HepG2 (cell line): ENCODE data around the gene ITPRIPL1. TPM values are rescaled to one million over a fixed set of nuclear protein-coding genes. Genes with fewer than 3 reads are reported as not detected.

Experiments used
- ATRX ChIP-seq: sonication (generic); formaldehyde crosslinking; IDR thresholded peaks from 2 replicates; pipeline ENCODE4 v1.4.0; 2020; ENCODE audit warnings: missing genetic modification reagents, borderline replicate concordance
- ETV5 ChIP-seq: IDR thresholded peaks from 2 replicates; pipeline ENCODE4 v1.6.1; 2018; ENCODE audit warnings: missing biosample characterization, missing genetic modification reagents, inconsistent platforms, borderline replicate concordance
- FOSL2 ChIP-seq: sonication (generic); formaldehyde crosslinking; IDR thresholded peaks from 2 replicates; pipeline ENCODE4 v1.4.0; 2020; ENCODE audit warnings: missing genetic modification reagents
- FOXP1 ChIP-seq, 2 experiments: fragments of 450-650 bp in 1 of 2; IDR thresholded peaks; 2 replicates each; pipeline ENCODE4 v1.6.1; 2017 to 2018; ENCODE audit warnings: antibody characterized with exemption in 1 of 2
- MIXL1 ChIP-seq: IDR thresholded peaks from 2 replicates; pipeline ENCODE4 v1.6.1; 2016
- NRL ChIP-seq: sonication (generic); formaldehyde crosslinking; IDR thresholded peaks from 2 replicates; pipeline ENCODE4 v1.5.0; 2020; ENCODE audit warnings: missing genetic modification reagents, mild to moderate bottlenecking, moderate library complexity, borderline replicate concordance
- PAX8 ChIP-seq: sonication (generic); formaldehyde crosslinking; IDR thresholded peaks from 2 replicates; pipeline ENCODE4 v1.8.0; 2022; ENCODE audit warnings: mild to moderate bottlenecking, missing genetic modification reagents, borderline replicate concordance
- ZC3H4 ChIP-seq: sonication (generic); formaldehyde crosslinking; IDR thresholded peaks from 2 replicates; pipeline ENCODE4 v1.4.0; 2020; ENCODE audit warnings: missing genetic modification reagents, borderline replicate concordance
- ZFP1 ChIP-seq: IDR thresholded peaks from 2 replicates; pipeline ENCODE4 v1.6.1; 2016
- ZNF354B ChIP-seq: sonication (generic); formaldehyde crosslinking; IDR thresholded peaks from 2 replicates; pipeline ENCODE4 v1.8.0; 2022; ENCODE audit warnings: mild to moderate bottlenecking, missing genetic modification reagents
- ZNF558 ChIP-seq: sonication (generic); formaldehyde crosslinking; IDR thresholded peaks from 2 replicates; pipeline ENCODE4 v1.9.0; 2022; ENCODE audit warnings: mild to moderate bottlenecking, missing genetic modification reagents, borderline replicate concordance
- ZNF781 ChIP-seq: sonication (generic); formaldehyde crosslinking; IDR thresholded peaks from 2 replicates; pipeline ENCODE4 v1.5.1; 2020; ENCODE audit warnings: borderline replicate concordance, mild to moderate bottlenecking, missing genetic modification reagents; ENCODE audit errors: not compliant biosample characterization
- polyA plus RNA-seq, 8 experiments: library from polyadenylated mRNA; depleted of rRNA in 3 of 8; stranded (reverse) in 7 of 8; unstranded in 1 of 8; fragments of >200 nt; fragmentation: Illumina TruSeq in 4 of 8; extraction: Trizol in 4 of 8; gene quantifications; 2 replicates each; pipeline versions ENCODE4 v1.2.1 to v1.2.3, GENCODE V29; 2011 to 2016; ENCODE audit warnings: low read depth in 4 of 8, missing spikeins in 1 of 8, mixed read lengths in 1 of 8; ENCODE audit not compliant: insufficient read depth in 1 of 8
- total RNA-seq, 5 experiments: library from RNA; depleted of rRNA; stranded (reverse); fragments of >200 nt; fragmentation: Illumina TruSeq; extraction: Trizol; gene quantifications; 2 replicates each; pipeline ENCODE4 v1.2.3, GENCODE V29; 2016; ENCODE audit warnings: low read depth in 1 of 5
- TF ChIP-seq, protein P1 (sequence below): sonication (generic); formaldehyde crosslinking; IDR thresholded peaks from 2 replicates; pipeline ENCODE4 v1.5.1; 2020; ENCODE audit warnings: missing genetic modification reagents, mild to moderate bottlenecking, borderline replicate concordance
- TF ChIP-seq, protein P2 (sequence below): sonication (generic); formaldehyde crosslinking; IDR thresholded peaks from 2 replicates; pipeline ENCODE4 v1.5.0; 2020; ENCODE audit warnings: mild to moderate bottlenecking, missing genetic modification reagents
- TF ChIP-seq, protein P3 (sequence below): sonication (generic); formaldehyde crosslinking; conservative IDR thresholded peaks from 2 replicates; pipeline ENCODE4 v1.8.0; 2022; ENCODE audit warnings: mild to moderate bottlenecking, moderate library complexity, missing genetic modification reagents
- TF ChIP-seq, protein P4 (sequence below): sonication (generic); formaldehyde crosslinking; conservative IDR thresholded peaks from 2 replicates; pipeline ENCODE4 v1.4.0; 2020; ENCODE audit warnings: missing genetic modification reagents
- TF ChIP-seq, protein P5 (sequence below): IDR thresholded peaks from 2 replicates; pipeline ENCODE4 v1.6.1; 2012; ENCODE audit warnings: low read depth, low read length, improper control_type of control experiment

The ITPRIPL1 gene
- total and polyA plus RNA-seq, 2 of the 13 experiments (the other 11 are each of a cell fraction or from before 2014, with no cell fraction given) = 4.3 to 11.7 TPM

DNA sequence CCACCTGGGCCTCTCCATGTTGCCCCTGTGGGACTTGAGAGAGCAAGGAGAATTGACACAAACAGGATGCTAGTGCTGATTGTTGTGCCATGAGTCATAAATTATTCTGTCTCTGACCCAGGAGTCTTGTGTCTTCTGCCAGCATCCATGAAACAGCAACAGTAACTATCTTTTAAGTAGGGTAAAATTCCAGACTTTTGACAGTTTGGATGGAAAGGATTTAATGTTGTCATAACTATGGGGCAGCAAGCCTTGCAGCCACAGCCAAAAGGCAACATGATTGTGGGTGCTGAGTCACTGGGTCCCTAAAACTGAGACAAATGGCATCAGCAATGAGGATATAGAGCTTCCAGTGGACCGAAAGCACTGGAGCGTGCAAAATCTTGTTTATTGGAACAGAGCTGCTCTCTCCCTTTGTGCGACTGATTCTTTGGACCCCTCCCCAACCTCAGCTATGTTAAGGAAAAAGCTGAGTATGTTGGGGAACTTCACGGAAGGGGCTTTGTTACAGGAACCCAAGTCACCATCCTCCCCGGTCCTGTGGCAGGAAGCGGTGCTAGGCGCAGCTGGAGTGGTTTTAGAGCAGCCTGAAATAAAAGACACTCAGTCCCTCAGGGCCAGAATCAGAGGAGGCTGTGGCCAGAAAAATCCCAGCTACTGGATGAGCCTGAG is 9.6 kb upstream of the ITPRIPL1 start (continued):
- TF ChIP-seq, protein P1, sequence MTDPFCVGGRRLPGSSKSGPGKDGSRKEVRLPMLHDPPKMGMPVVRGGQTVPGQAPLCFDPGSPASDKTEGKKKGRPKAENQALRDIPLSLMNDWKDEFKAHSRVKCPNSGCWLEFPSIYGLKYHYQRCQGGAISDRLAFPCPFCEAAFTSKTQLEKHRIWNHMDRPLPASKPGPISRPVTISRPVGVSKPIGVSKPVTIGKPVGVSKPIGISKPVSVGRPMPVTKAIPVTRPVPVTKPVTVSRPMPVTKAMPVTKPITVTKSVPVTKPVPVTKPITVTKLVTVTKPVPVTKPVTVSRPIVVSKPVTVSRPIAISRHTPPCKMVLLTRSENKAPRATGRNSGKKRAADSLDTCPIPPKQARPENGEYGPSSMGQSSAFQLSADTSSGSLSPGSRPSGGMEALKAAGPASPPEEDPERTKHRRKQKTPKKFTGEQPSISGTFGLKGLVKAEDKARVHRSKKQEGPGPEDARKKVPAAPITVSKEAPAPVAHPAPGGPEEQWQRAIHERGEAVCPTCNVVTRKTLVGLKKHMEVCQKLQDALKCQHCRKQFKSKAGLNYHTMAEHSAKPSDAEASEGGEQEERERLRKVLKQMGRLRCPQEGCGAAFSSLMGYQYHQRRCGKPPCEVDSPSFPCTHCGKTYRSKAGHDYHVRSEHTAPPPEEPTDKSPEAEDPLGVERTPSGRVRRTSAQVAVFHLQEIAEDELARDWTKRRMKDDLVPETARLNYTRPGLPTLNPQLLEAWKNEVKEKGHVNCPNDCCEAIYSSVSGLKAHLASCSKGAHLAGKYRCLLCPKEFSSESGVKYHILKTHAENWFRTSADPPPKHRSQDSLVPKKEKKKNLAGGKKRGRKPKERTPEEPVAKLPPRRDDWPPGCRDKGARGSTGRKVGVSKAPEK (CRISPR knock-in tag) = no peak
- TF ChIP-seq NRL (CRISPR knock-in tag) = no peak
- TF ChIP-seq, protein P2, sequence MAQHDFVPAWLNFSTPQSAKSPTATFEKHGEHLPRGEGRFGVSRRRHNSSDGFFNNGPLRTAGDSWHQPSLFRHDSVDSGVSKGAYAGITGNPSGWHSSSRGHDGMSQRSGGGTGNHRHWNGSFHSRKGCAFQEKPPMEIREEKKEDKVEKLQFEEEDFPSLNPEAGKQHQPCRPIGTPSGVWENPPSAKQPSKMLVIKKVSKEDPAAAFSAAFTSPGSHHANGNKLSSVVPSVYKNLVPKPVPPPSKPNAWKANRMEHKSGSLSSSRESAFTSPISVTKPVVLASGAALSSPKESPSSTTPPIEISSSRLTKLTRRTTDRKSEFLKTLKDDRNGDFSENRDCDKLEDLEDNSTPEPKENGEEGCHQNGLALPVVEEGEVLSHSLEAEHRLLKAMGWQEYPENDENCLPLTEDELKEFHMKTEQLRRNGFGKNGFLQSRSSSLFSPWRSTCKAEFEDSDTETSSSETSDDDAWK (CRISPR knock-in tag) = no peak
- TF ChIP-seq ZFP1 (CRISPR knock-in tag) = no peak
- TF ChIP-seq FOXP1 (IDR thresholded peaks at IDR 0.05) = no peak
- TF ChIP-seq FOXP1 (CRISPR knock-in tag; IDR thresholded peaks at IDR 0.05) = peak; percentile 8; the same call in 1 of the 2 replicates
- TF ChIP-seq MIXL1 = no peak
- TF ChIP-seq, protein P3, sequence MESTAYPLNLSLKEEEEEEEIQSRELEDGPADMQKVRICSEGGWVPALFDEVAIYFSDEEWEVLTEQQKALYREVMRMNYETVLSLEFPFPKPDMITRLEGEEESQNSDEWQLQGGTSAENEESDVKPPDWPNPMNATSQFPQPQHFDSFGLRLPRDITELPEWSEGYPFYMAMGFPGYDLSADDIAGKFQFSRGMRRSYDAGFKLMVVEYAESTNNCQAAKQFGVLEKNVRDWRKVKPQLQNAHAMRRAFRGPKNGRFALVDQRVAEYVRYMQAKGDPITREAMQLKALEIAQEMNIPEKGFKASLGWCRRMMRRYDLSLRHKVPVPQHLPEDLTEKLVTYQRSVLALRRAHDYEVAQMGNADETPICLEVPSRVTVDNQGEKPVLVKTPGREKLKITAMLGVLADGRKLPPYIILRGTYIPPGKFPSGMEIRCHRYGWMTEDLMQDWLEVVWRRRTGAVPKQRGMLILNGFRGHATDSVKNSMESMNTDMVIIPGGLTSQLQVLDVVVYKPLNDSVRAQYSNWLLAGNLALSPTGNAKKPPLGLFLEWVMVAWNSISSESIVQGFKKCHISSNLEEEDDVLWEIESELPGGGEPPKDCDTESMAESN (CRISPR knock-in tag) = no peak
- TF ChIP-seq FOSL2 = peak; percentile 82
- no peak for TF ChIP-seq ZNF558 (CRISPR knock-in tag)
- TF ChIP-seq ATRX (CRISPR knock-in tag) = no peak
- TF ChIP-seq, protein P4, sequence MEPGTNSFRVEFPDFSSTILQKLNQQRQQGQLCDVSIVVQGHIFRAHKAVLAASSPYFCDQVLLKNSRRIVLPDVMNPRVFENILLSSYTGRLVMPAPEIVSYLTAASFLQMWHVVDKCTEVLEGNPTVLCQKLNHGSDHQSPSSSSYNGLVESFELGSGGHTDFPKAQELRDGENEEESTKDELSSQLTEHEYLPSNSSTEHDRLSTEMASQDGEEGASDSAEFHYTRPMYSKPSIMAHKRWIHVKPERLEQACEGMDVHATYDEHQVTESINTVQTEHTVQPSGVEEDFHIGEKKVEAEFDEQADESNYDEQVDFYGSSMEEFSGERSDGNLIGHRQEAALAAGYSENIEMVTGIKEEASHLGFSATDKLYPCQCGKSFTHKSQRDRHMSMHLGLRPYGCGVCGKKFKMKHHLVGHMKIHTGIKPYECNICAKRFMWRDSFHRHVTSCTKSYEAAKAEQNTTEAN (CRISPR knock-in tag) = no peak
- TF ChIP-seq, protein P5, sequence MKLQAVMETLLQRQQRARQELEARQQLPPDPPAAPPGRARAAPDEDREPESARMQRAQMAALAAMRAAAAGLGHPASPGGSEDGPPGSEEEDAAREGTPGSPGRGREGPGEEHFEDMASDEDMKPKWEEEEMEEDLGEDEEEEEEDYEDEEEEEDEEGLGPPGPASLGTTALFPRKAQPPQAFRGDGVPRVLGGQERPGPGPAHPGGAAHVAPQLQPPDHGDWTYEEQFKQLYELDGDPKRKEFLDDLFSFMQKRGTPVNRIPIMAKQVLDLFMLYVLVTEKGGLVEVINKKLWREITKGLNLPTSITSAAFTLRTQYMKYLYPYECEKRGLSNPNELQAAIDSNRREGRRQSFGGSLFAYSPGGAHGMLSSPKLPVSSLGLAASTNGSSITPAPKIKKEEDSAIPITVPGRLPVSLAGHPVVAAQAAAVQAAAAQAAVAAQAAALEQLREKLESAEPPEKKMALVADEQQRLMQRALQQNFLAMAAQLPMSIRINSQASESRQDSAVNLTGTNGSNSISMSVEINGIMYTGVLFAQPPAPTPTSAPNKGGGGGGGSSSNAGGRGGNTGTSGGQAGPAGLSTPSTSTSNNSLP = no peak
- no peak for TF ChIP-seq ZNF781 (CRISPR knock-in tag)
- 0 out of 2 replicates have a peak, but pooled peaks have one; percentile 50 for TF ChIP-seq ZNF354B (CRISPR knock-in tag)
- no peak for TF ChIP-seq ZC3H4 (CRISPR knock-in tag)
- peak; percentile 14; the same call in 1 of the 2 replicates for TF ChIP-seq ETV5
- no peak for TF ChIP-seq PAX8 (CRISPR knock-in tag)
